SK-N-MC (cell line): ENCODE results near the gene TANGO2.

Source experiments
- DNase-seq: peaks from one replicate; pipeline ENCODE4 v3.0.0-alpha.2; 2011; ENCODE audit warnings: low read depth, low spot score
- H3K27ac ChIP-seq: fragments of 200-600 bp; sonication (generic); 2 replicates; pipeline ENCODE4 v1.5.1; 2016; ENCODE audit warnings: mixed run types
- H3K36me3 ChIP-seq: fragments of 200-600 bp; sonication (generic); 2 replicates; pipeline ENCODE4 v1.6.1; 2017; ENCODE audit warnings: antibody characterized with exemption, low read length, mixed read lengths; ENCODE audit not compliant: insufficient read depth
- H3K4me3 ChIP-seq: fragments of 200-600 bp; sonication (generic); 2 replicates; pipeline ENCODE4 v1.5.1; 2016
- H3K9ac ChIP-seq: fragments of 200-600 bp; sonication (generic); 2 replicates; pipeline ENCODE4 v1.8.0; 2017; ENCODE audit warnings: mixed run types, mixed read lengths; ENCODE audit not compliant: insufficient read length
- H3K9me3 ChIP-seq: fragments of 200-600 bp; sonication (generic); 2 replicates; pipeline ENCODE4 v1.6.1; 2017; ENCODE audit warnings: low read depth, mild to moderate bottlenecking, antibody characterized with exemption, low read length, moderate library complexity, mixed read lengths
- EZH2 ChIP-seq: fragments of 200-600 bp; sonication (generic); IDR thresholded peaks from one replicate; pipeline ENCODE4 v1.6.1; 2017; ENCODE audit warnings: antibody characterized with exemption
- FOXP2 ChIP-seq: optimal IDR thresholded peaks from 2 replicates; pipeline ENCODE3; 2011; ENCODE audit warnings: mild to moderate bottlenecking, moderate library complexity; ENCODE audit not compliant: insufficient read depth; ENCODE audit errors: extremely low read length, control extremely low read depth
- POLR2AphosphoS5 ChIP-seq: IDR thresholded peaks from 2 replicates; pipeline ENCODE4 v1.6.1; 2012; ENCODE audit warnings: mild to moderate bottlenecking, low read depth, low read length, borderline replicate concordance

TANGO2 gene

GRCh38 chr22:20025401-20026203 is 4.7 kb downstream of the TANGO2 start:
- TF ChIP-seq FOXP2 = no peak
- no peak for TF ChIP-seq EZH2
- no peak for TF ChIP-seq POLR2AphosphoS5
- Histone ChIP-seq H3K9me3 (no peaks in the 10 kb centered on the region), H3K9ac (no peak overlapping the region)

GRCh38 chr22:20026204-20026908 is 5.4 kb downstream of the TANGO2 start:
- Histone ChIP-seq H3K4me3 (no peak overlapping the region), H3K9me3 (no peaks in the 10 kb centered on the region), H3K9ac (no peak overlapping the region), H3K27ac (no peak overlapping the region), H3K36me3 (no peaks in the 10 kb centered on the region)
- DNase-seq = no peak
- no peak for TF ChIP-seq EZH2

More at GRCh38 chr22:20025401-20026203, 4.7 kb downstream of the TANGO2 start:
- H3K36me3 ChIP-seq = no peaks in the 10 kb centered on the region
- no peak for DNase-seq
- H3K27ac ChIP-seq = no peak overlapping the region
- no peak overlapping the region for H3K4me3 ChIP-seq

GRCh38 chr22:20026996-20027601 is 6.2 kb downstream of the TANGO2 start:
- H3K9ac ChIP-seq = no peak overlapping the region
- DNase-seq = no peak
- H3K27ac ChIP-seq = no peak overlapping the region

GRCh38 chr22:20027966-20028854 is 7.3 kb downstream of the TANGO2 start:
- Histone ChIP-seq H3K4me3 (no peak overlapping the region), H3K9me3 (no peaks in the 10 kb centered on the region), H3K9ac (no peak overlapping the region), H3K27ac (no peak overlapping the region), H3K36me3 (no peaks in the 10 kb centered on the region)
- DNase-seq = no peak
- no peak for TF ChIP-seq EZH2
- no peak for TF ChIP-seq POLR2AphosphoS5
- no peak for TF ChIP-seq FOXP2

More at GRCh38 chr22:20026996-20027601, 6.2 kb downstream of the TANGO2 start:
- TF ChIP-seq FOXP2 = no peak
- TF ChIP-seq POLR2AphosphoS5 = no peak
- TF ChIP-seq EZH2 = no peak
- Histone ChIP-seq H3K36me3 (no peaks in the 10 kb centered on the region), H3K4me3 (no peak overlapping the region), H3K9me3 (no peaks in the 10 kb centered on the region)

GRCh38 chr22:20028855-20029549 is 8.1 kb downstream of the TANGO2 start:
- DNase-seq = no peak
- Histone ChIP-seq H3K27ac (no peak overlapping the region), H3K9ac (no peak overlapping the region), H3K4me3 (no peak overlapping the region), H3K36me3 (no peaks in the 10 kb centered on the region), H3K9me3 (no peaks in the 10 kb centered on the region)
- TF ChIP-seq FOXP2 (no peak), POLR2AphosphoS5 (no peak), EZH2 (no peak)

- TF ChIP-seq FOXP2 (no peak), POLR2AphosphoS5 (no peak), EZH2 (no peak)
- DNase-seq = no peak
- Histone ChIP-seq H3K27ac (no peak overlapping the region), H3K4me3 (no peak overlapping the region), H3K9ac (no peak overlapping the region), H3K36me3 (no peaks in the 10 kb centered on the region), H3K9me3 (no peaks in the 10 kb centered on the region)
Measured at GRCh38 chr22:20029550-20030225, 8.8 kb downstream of the TANGO2 start.

GRCh38 chr22:20031732-20032406 is 11.0 kb downstream of the TANGO2 start:
- H3K4me3 ChIP-seq = no peak overlapping the region
- H3K9ac ChIP-seq = no peak overlapping the region
- TF ChIP-seq POLR2AphosphoS5 (no peak), FOXP2 (no peak), EZH2 (no peak)
- DNase-seq = no peak
- no peak overlapping the region for H3K27ac ChIP-seq
- no peaks in the 10 kb centered on the region for H3K36me3 ChIP-seq
- H3K9me3 ChIP-seq = no peaks in the 10 kb centered on the region
